Activated CD4-positive, alpha-beta T cell treated with anti-CD3 and anti-CD28 coated beads for 4 hours (primary cell): Measurements from ENCODE around the gene NLGN2.
A peak's percentile ranks its signal among the peaks of the same experiment; 100 is the strongest.

Source experiments
- DNase-seq, 2 donors: peaks; one replicate each; pipeline ENCODE4 v3.0.0-alpha.2; 2020

The NLGN2 gene

GRCh38 chr17:7392696-7393612 lies 14.7 kb upstream of the NLGN2 start:
- no peak for DNase-seq

GRCh38 chr17:7393613-7394451 lies 13.8 kb upstream of the NLGN2 start:
- peak; percentile 64 to 72 for DNase-seq

- peak; percentile 79 to 80 for DNase-seq
These were observed 13.0 kb upstream of the NLGN2 start, which contains the start of gene PLSCR3 for GRCh38 chr17:7394452-7395191. PLSCR3 (minus strand) TSS chr17:7394525; CDS start chr17:7394110, 415 bp downstream.

- DNase-seq, result no peak
These were observed 11.5 kb upstream of the NLGN2 start for GRCh38 chr17:7396147-7396546.

GRCh38 chr17:7398612-7399011 lies 9.0 kb upstream of the NLGN2 start:
- DNase-seq, result no peak

GRCh38 chr17:7403043-7403726 lies 4.5 kb upstream of the NLGN2 start:
- DNase-seq, result peak in 1 of 2 donors; percentile 18

GRCh38 chr17:7403727-7403976 lies 4.0 kb upstream of the NLGN2 start:
- DNase-seq, result no peak

- peak; percentile 94 for DNase-seq
These were observed 3.5 kb upstream of the NLGN2 start, which contains the start of gene TMEM256 for GRCh38 chr17:7403977-7404736. TMEM256 (minus strand) TSS chr17:7404097; CDS start chr17:7404084, 13 bp downstream.

GRCh38 chr17:7404737-7405349 lies 2.8 kb upstream of the NLGN2 start:
- DNase-seq, result peak in 1 of 2 donors; percentile 74

- DNase-seq, result no peak
These were observed 2.1 kb upstream of the NLGN2 start for GRCh38 chr17:7405350-7406234.

- no peak for DNase-seq
These were observed 1.3 kb upstream of the NLGN2 start for GRCh38 chr17:7406235-7406825.

GRCh38 chr17:7407082-7407481 lies 563 bp upstream of the NLGN2 start:
- DNase-seq, result no peak

GRCh38 chr17:7408252-7408727 lies 645 bp downstream of the NLGN2 start:
- no peak for DNase-seq

GRCh38 chr17:7408863-7409262 lies 1.2 kb downstream of the NLGN2 start:
- DNase-seq, result no peak

- no peak for DNase-seq
These were observed 2.1 kb downstream of the NLGN2 start for GRCh38 chr17:7409716-7410115.

- DNase-seq, result no peak
These were observed 3.2 kb downstream of the NLGN2 start for GRCh38 chr17:7410634-7411426.

- DNase-seq, result no peak
These were observed 3.7 kb downstream of the NLGN2 start for GRCh38 chr17:7411427-7411750.

GRCh38 chr17:7413346-7413985 lies 5.8 kb downstream of the NLGN2 start:
- DNase-seq, result no peak
